Gastroesophageal sphincter (tissue), 3 donors: ENCODE results near the gene RAB6D.

Experiments
- CTCF ChIP-seq, 4 experiments: fragments of 200-600 bp in 2 of 4; fragments of 450-650 bp in 2 of 4; sonication (generic) in 1 of 4; IDR thresholded peaks; one replicate each; pipeline ENCODE4 v1.5.1; 2017 to 2019; ENCODE audit warnings: antibody characterized with exemption in 4 of 4, mild to moderate bottlenecking in 2 of 4, moderate library complexity in 2 of 4
- EP300 ChIP-seq: sonication (generic); formaldehyde crosslinking; IDR thresholded peaks from one replicate; pipeline ENCODE4 v1.6.1; 2017; ENCODE audit warnings: antibody characterized with exemption, mild to moderate bottlenecking
- POLR2A ChIP-seq, 2 donors: fragments of 450-650 bp; IDR thresholded peaks; one replicate each; pipeline ENCODE4 v1.6.1; 2017; ENCODE audit warnings: antibody characterized with exemption in 2 of 2, mild to moderate bottlenecking in 2 of 2, moderate library complexity in 1 of 2
- POLR2AphosphoS5 ChIP-seq: sonication (generic); formaldehyde crosslinking; IDR thresholded peaks from one replicate; pipeline ENCODE4 v1.6.1; 2017; ENCODE audit warnings: antibody characterized with exemption

- TF ChIP-seq POLR2A (IDR thresholded peaks at IDR 0.05): no peak
- TF ChIP-seq CTCF (IDR thresholded peaks at IDR 0.05): no peak
- TF ChIP-seq EP300: no peak
- no peak for TF ChIP-seq POLR2AphosphoS5
These were observed 30.4 kb upstream of the RAB6D start for GRCh38 chr2:131394147-131394931.
